Glutamatergic neuron (in vitro differentiated cells): ENCODE results near the gene EPSTI1. TPM values are rescaled to one million over a fixed set of nuclear protein-coding genes. Genes with fewer than 3 reads are reported as not detected.
"Not testable (repeated sequence)": the region's sequence is repeated elsewhere in the genome, so short reads cannot be mapped to it uniquely, and the experiment has no call there.

Experiments
- DNase-seq: peaks from one replicate; pipeline ENCODE4 v3.0.0; 2022
- H3K27ac Mint-ChIP-seq: one replicate; pipeline ENCODE4 v1.8.0; 2020; ENCODE audit warnings: mild to moderate bottlenecking, mixed read lengths, inconsistent platforms; ENCODE audit not compliant: unreplicated experiment
- H3K27me3 Mint-ChIP-seq: one replicate; pipeline ENCODE4 v1.8.0; 2020; ENCODE audit warnings: mild to moderate bottlenecking, moderate library complexity, mixed read lengths, inconsistent platforms; ENCODE audit not compliant: unreplicated experiment
- H3K36me3 Mint-ChIP-seq: one replicate; pipeline ENCODE4 v1.8.0; 2020; ENCODE audit warnings: mild to moderate bottlenecking, mixed read lengths, inconsistent platforms; ENCODE audit not compliant: unreplicated experiment
- H3K4me1 Mint-ChIP-seq: one replicate; pipeline ENCODE4 v1.8.0; 2020; ENCODE audit warnings: mild to moderate bottlenecking, low read depth, mixed read lengths, inconsistent platforms; ENCODE audit not compliant: unreplicated experiment
- H3K4me3 Mint-ChIP-seq: one replicate; pipeline ENCODE4 v1.8.0; 2020; ENCODE audit warnings: mild to moderate bottlenecking, mixed read lengths, inconsistent platforms; ENCODE audit not compliant: unreplicated experiment
- H3K9me3 Mint-ChIP-seq: one replicate; pipeline ENCODE4 v1.8.0; 2020; ENCODE audit warnings: mild to moderate bottlenecking, moderate library complexity, mixed read lengths, inconsistent platforms; ENCODE audit not compliant: unreplicated experiment
- total RNA-seq: library from RNA; stranded (reverse); fragmentation: NEBNext Ultra II Directional; extraction: Animal tissue kit (Norgen Biotek cat#: 25700); gene quantifications from one replicate; pipeline ENCODE4 v1.2.1, GENCODE V29; 2021; ENCODE audit not compliant: unreplicated experiment
- TF ChIP-seq, protein P1 (sequence below): fragments of 200-600 bp; sonication (generic); IDR thresholded peaks from one replicate; pipeline ENCODE4 v1.5.0; 2021; ENCODE audit not compliant: partially characterized antibody, unreplicated experiment

The EPSTI1 gene
- total RNA-seq, 1 donor from 2014 or later, result not detected

DNA sequence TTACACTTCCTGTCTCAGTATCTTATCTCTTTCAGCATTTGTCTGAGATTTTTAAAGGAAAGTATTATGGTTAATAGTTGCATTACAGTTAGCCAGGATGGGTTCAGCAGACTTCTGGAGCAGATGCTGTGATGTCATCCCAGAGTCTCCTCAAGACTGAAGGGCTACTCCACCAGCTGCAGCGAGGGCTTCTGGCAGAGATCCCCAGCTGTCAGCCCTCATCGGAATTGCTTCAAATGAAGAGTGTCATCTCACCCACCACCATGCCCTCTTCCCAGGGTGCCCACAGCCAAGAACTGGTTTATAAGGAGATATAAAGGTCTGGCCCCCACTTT, 126.3 kb downstream of the EPSTI1 start:
- H3K27me3 Mint-ChIP-seq, result peaks cover 2% of the 10 kb centered on the region
- peaks cover 2% of the 10 kb centered on the region for H3K9me3 Mint-ChIP-seq
- H3K4me1 Mint-ChIP-seq, result no peaks in the 10 kb centered on the region
- H3K36me3 Mint-ChIP-seq, result no peaks in the 10 kb centered on the region
- no peak overlapping the region for H3K27ac Mint-ChIP-seq
- no peak overlapping the region for H3K4me3 Mint-ChIP-seq
- no peak for DNase-seq
- TF ChIP-seq, protein P1, sequence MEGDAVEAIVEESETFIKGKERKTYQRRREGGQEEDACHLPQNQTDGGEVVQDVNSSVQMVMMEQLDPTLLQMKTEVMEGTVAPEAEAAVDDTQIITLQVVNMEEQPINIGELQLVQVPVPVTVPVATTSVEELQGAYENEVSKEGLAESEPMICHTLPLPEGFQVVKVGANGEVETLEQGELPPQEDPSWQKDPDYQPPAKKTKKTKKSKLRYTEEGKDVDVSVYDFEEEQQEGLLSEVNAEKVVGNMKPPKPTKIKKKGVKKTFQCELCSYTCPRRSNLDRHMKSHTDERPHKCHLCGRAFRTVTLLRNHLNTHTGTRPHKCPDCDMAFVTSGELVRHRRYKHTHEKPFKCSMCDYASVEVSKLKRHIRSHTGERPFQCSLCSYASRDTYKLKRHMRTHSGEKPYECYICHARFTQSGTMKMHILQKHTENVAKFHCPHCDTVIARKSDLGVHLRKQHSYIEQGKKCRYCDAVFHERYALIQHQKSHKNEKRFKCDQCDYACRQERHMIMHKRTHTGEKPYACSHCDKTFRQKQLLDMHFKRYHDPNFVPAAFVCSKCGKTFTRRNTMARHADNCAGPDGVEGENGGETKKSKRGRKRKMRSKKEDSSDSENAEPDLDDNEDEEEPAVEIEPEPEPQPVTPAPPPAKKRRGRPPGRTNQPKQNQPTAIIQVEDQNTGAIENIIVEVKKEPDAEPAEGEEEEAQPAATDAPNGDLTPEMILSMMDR, result no peak

DNA sequence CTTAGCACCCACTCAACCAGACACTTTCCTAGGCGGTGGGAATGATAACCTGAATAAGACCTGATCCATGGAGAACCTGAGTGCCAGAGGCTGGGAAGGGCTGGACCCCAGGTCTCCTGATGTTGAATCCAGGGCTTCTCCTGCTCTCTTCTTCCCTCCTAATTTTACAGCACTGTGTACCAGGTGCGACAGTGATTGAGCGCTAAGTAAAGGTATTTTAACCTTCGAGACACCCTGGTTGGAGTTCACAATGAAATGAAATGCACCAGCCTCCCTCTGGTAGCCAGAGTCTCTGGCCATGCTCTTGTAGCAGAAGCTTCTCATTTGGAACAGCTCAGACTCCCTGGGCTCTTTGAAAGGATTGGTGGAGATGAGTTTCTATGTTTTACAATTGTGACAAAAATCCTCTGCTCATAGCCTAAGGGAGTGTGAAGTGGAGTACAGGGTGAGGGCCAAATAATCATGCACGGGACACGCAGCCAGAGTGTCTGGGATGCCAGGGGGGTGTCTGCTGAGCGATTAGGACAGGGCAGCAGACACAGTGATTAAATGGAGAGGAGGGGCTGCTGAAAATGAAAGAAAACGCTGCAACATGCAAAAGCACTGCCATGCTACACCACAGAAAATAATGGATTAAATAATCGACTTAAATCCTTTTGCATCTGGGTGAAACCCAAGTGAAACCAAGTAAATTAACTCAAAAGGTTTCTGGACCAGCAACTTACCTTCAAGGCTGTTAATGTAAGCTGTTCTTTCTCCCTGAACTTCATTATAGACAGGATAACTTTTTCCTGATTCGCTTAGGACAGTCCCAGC, 126.9 kb downstream of the EPSTI1 start:
- no peaks in the 10 kb centered on the region for H3K4me1 Mint-ChIP-seq
- H3K9me3 Mint-ChIP-seq, result peaks cover 2% of the 10 kb centered on the region
- no peak overlapping the region for H3K4me3 Mint-ChIP-seq
- no peak overlapping the region for H3K27ac Mint-ChIP-seq
- TF ChIP-seq, protein P1, result no peak
- no peak for DNase-seq
- H3K27me3 Mint-ChIP-seq, result peaks cover 2% of the 10 kb centered on the region
- no peaks in the 10 kb centered on the region for H3K36me3 Mint-ChIP-seq

DNA sequence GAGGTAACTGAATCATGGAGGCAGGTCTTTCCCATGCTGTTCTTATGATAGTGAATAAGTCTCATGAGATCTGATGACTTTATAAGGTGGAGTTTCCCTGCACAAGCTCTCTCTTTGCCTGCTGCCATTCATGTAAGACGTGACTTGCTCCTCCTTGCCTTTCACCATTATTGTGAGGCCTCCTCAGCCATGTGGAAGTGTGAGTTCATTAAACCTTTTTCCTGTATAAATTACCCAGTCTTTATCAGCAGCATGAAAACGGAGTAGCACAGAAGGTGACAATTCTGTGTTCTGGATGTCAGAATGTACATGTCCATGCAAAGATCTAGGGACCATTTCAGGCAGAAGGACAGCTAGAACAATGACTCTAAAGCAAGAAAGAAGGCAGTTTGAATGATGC, 129.7 kb downstream of the EPSTI1 start:
- H3K4me1 Mint-ChIP-seq, H3K36me3 Mint-ChIP-seq, H3K9me3 Mint-ChIP-seq, H3K27ac Mint-ChIP-seq, H3K4me3 Mint-ChIP-seq, DNase-seq, H3K27me3 Mint-ChIP-seq: not testable (repeated sequence)

DNA sequence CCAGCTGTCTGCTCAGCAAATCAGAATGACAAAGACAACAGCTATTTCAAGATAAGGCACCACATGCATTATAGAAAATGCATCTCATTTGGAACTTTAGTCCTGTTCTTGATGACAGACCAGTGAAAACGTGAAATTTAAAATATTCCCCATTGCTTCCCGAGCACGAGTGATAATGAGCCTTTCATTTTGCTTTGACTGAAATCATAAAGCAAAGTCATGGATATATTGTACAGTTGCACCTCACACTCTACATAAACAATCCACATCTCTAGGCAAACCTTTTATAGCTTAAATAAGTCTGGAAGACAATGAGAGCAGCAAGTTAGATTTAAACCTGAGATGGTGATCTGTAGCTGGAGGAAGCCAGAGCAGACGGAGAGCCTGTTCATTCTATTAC, 131.6 kb downstream of the EPSTI1 start:
- no peaks in the 10 kb centered on the region for H3K9me3 Mint-ChIP-seq
- H3K27me3 Mint-ChIP-seq, result peaks cover 2% of the 10 kb centered on the region
- no peaks in the 10 kb centered on the region for H3K36me3 Mint-ChIP-seq
- DNase-seq, result no peak
- H3K4me3 Mint-ChIP-seq, result no peak overlapping the region
- H3K27ac Mint-ChIP-seq, result no peak overlapping the region
- no peaks in the 10 kb centered on the region for H3K4me1 Mint-ChIP-seq
- TF ChIP-seq, protein P1, result no peak

GRCh38 chr13:42859760-42860159, 132.3 kb downstream of the EPSTI1 start:
- Mint-ChIP-seq H3K4me1 (no peaks in the 10 kb centered on the region), H3K36me3 (no peaks in the 10 kb centered on the region), H3K9me3 (no peaks in the 10 kb centered on the region), H3K27ac (no peak overlapping the region), H3K27me3 (peaks cover 2% of the 10 kb centered on the region), H3K4me3 (no peak overlapping the region)
- TF ChIP-seq, protein P1, result no peak
- DNase-seq, result no peak
